Germinal center (tissue), 1 donor: ENCODE data around the gene P2RX6.
"Not testable (repeated sequence)": the region's sequence is repeated elsewhere in the genome, so short reads cannot be mapped to it uniquely, and the experiment has no call there.

ENCODE experiments used
- DNase-seq: peaks from one replicate; pipeline ENCODE4 v3.0.0; 2012; ENCODE audit warnings: mixed read lengths, low spot score

P2RX6 gene

GRCh38 chr22:21052715-21053459, 37.9 kb downstream of the P2RX6 start:
- DNase-seq = no peak

- no peak for DNase-seq
These were observed 39.2 kb downstream of the P2RX6 start for GRCh38 chr22:21054046-21054713.

GRCh38 chr22:21054714-21055563, 40.0 kb downstream of the P2RX6 start:
- no peak for DNase-seq

GRCh38 chr22:21055564-21055834, 40.5 kb downstream of the P2RX6 start:
- DNase-seq = no peak

GRCh38 chr22:21055880-21056319, 40.9 kb downstream of the P2RX6 start:
- DNase-seq = no peak

GRCh38 chr22:21060363-21060762, 45.4 kb downstream of the P2RX6 start:
- not testable (repeated sequence) for DNase-seq

GRCh38 chr22:21061660-21062321, 46.8 kb downstream of the P2RX6 start:
- DNase-seq = not testable (repeated sequence)

GRCh38 chr22:21064425-21064824, 49.5 kb downstream of the P2RX6 start:
- not testable (repeated sequence) for DNase-seq

GRCh38 chr22:21064917-21065864, 50.2 kb downstream of the P2RX6 start:
- DNase-seq = no peak

GRCh38 chr22:21067075-21067900, 52.3 kb downstream of the P2RX6 start:
- DNase-seq = no peak

- no peak for DNase-seq
These were observed 53.1 kb downstream of the P2RX6 start for GRCh38 chr22:21067901-21068680.

- no peak for DNase-seq
These were observed 53.8 kb downstream of the P2RX6 start for GRCh38 chr22:21068681-21069276.

- no peak for DNase-seq
These were observed 54.4 kb downstream of the P2RX6 start for GRCh38 chr22:21069375-21069774.

- DNase-seq = no peak
These were observed 56.0 kb downstream of the P2RX6 start for GRCh38 chr22:21070690-21071615.

- not testable (repeated sequence) for DNase-seq
These were observed 56.8 kb downstream of the P2RX6 start for GRCh38 chr22:21071796-21072195.

GRCh38 chr22:21073023-21073422, 58.1 kb downstream of the P2RX6 start:
- no peak for DNase-seq

GRCh38 chr22:21073482-21073881, 58.5 kb downstream of the P2RX6 start:
- no peak for DNase-seq
